ENCODE measurements around the gene TYROBP.
A peak's percentile ranks its signal among the peaks of the same experiment; 100 is the strongest.
"Not testable (repeated sequence)": the region's sequence is repeated elsewhere in the genome, so short reads cannot be mapped to it uniquely, and the experiment has no call there.

TYROBP gene

GRCh38 chr19:35901854-35902661 lies 6.0 kb downstream of the TYROBP start, which contains the start of gene HCST:
Gene HCST (plus strand): TSS chr19:35902529. CDS start chr19:35902594, 65 bp downstream.
- peak in 5 of 56 donors; percentile 17 to 38 (median 33) for DNase-seq

GRCh38 chr19:35901055-35901644 lies 6.9 kb downstream of the TYROBP start:
- DNase-seq: no peak

- peak in 53 of 56 donors; percentile 13 to 89 (median 57) for DNase-seq
Observed at GRCh38 chr19:35899547-35900214, 8.4 kb downstream of the TYROBP start.

- DNase-seq: no peak
Observed at GRCh38 chr19:35898499-35898809, 9.6 kb downstream of the TYROBP start.

- DNase-seq: no peak
Observed at GRCh38 chr19:35897706-35898451, 10.2 kb downstream of the TYROBP start.

- no peak for DNase-seq
Observed at GRCh38 chr19:35896643-35897040, 11.5 kb downstream of the TYROBP start.

GRCh38 chr19:35895911-35896642 lies 12.0 kb downstream of the TYROBP start:
- DNase-seq: no peak

- no peak for DNase-seq
Observed at GRCh38 chr19:35894342-35894741, 13.8 kb downstream of the TYROBP start.

GRCh38 chr19:35891819-35892218 lies 16.3 kb downstream of the TYROBP start:
- DNase-seq: not testable (repeated sequence)

- DNase-seq: no peak
Observed at GRCh38 chr19:35890113-35890650, 17.9 kb downstream of the TYROBP start.

- DNase-seq: no peak
Observed at GRCh38 chr19:35889370-35890112, 18.6 kb downstream of the TYROBP start.

GRCh38 chr19:35888398-35888797 lies 19.7 kb downstream of the TYROBP start:
- DNase-seq: no peak

- DNase-seq: no peak
Observed at GRCh38 chr19:35887197-35887596, 20.9 kb downstream of the TYROBP start.

- no peak for DNase-seq
Observed at GRCh38 chr19:35885904-35886303, 22.2 kb downstream of the TYROBP start.

GRCh38 chr19:35885225-35885738 lies 22.8 kb downstream of the TYROBP start:
- no peak for DNase-seq

- DNase-seq: no peak
Observed at GRCh38 chr19:35883882-35884281, 24.2 kb downstream of the TYROBP start.

GRCh38 chr19:35882114-35882832 lies 25.8 kb downstream of the TYROBP start:
- peak in 13 of 56 donors; percentile 8 to 58 (median 26) for DNase-seq

GRCh38 chr19:35879770-35880317 lies 28.3 kb downstream of the TYROBP start:
- peak in 52 of 56 donors; percentile 22 to 87 (median 58) for DNase-seq

GRCh38 chr19:35879068-35879467 lies 29.0 kb downstream of the TYROBP start:
- peak in 1 of 56 donors; percentile 12 for DNase-seq
